HTERT RPE-1 (cell line): Measurements from ENCODE around the gene PKDREJ.
"Not testable (repeated sequence)": the region's sequence is repeated elsewhere in the genome, so short reads cannot be mapped to it uniquely, and the experiment has no call there.

Experiments
- in situ Hi-C: fragments of 300-500 bp; cut with MboI; formaldehyde crosslinking; loops from 4 replicates; pipeline ENCODE4 v1.14.3; 2020; ENCODE audit warnings: low sequenced_read_pairs

PKDREJ gene, protein sequence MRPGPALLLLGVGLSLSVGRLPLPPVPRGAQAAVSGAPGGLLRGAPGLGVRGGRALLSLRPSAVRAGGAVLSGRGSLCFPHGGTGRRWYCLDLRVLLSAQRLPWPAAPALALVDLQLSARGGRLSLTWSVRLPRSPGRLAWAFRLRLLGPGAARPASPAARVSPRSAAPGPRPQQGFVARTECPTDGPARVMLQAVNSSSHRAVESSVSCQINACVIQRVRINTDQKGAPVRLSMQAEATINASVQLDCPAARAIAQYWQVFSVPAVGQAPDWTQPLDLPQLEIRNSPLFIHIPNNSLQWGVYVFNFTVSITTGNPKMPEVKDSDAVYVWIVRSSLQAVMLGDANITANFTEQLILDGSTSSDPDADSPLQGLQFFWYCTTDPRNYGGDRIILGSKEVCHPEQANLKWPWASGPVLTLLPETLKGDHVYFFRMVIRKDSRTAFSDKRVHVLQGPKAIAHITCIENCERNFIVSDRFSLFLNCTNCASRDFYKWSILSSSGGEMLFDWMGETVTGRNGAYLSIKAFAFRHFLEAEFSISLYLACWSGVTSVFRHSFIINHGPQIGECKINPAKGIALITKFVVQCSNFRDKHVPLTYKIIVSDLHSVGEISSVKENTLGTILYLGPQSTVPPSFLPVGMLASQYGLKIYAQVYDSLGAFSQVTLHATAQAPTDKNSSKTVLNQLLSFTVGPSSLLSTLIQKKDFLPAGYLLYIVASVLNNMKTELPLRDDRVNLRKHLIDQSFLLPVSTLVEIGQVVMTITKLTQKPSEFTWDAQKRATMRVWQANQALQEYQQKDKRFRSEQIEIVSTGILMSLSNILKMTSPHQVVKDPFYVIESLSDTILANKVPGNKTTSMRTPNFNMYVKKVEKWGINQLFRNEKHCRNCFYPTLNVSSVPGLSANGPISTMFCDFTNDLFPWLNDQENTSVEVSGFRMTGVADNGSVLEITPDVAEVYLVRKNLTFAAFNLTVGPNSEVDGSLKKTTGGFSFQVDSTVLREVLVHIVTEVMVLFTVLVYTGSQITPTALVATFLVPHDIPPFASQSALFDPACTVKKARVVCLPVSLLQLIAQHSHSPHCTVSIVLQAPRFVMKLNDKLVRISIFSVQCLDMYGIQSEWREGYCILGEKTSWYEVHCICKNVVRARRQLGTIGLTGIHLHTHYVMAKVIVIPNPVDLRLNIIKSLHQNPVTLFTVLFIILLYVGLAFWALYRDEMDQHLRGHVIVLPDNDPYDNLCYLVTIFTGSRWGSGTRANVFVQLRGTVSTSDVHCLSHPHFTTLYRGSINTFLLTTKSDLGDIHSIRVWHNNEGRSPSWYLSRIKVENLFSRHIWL (N-terminal part only)

DNA sequence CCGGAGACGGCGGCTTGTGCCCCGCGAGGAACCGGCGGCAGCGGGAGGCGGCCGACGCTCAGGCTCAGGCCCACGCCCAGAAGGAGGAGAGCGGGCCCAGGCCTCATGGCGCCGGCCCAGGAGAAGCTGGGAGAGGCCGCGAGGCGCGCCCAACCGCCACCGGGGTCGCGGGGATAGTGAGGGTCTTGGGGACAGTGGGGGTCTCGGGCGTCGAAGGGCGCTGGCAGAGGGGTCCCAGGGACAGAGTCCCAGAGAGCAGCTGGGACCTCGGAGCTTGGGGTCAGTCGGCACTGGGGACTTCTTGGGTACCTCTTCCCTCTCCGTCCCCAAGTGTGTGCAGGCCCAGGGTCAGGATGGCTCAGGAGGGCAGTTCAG is at the start of gene PKDREJ:
Gene PKDREJ, minus strand, starts transcription at position 128 of the 375 bp plus-strand sequence. Its CDS starts 21 bp downstream, at position 107.
- in situ Hi-C loops: no loop called here

- in situ Hi-C loops: not testable (repeated sequence)
Measured at GRCh38 chr22:46312848-46313247, 49.7 kb upstream of the PKDREJ start.

GRCh38 chr22:46312056-46312455 is 48.9 kb upstream of the PKDREJ start:
- in situ Hi-C loops: no loop called here

DNA sequence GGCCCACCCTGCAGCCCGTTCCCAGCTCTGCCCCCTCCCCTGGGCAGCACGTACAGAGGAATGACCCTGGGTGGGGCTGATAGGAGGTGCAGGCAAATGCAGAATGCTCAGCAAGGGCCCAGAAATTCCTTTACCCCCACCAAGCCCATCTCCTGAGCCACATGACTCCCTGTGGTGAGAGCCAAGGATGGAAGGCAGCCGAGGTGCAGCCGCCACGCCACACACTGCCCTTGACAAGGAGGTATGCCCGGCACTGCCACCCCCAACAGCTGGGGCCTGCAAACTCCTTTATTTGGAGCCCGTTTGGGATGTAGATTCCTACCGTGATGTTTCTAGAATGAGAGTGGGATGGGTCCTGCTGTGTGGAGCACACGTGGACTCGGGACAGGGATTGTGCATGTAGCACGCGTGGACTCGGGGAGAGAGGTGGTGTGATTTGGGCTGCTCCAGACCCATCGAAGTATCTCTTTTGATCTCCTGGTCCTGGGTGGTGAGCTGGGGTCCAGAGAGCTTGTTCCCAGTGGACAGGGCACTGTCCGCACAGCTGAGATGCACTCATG is 46.5 kb upstream of the PKDREJ start:
- in situ Hi-C loops: no loop called here

GRCh38 chr22:46308283-46308988 is 45.3 kb upstream of the PKDREJ start:
- in situ Hi-C loops: no loop called here

DNA sequence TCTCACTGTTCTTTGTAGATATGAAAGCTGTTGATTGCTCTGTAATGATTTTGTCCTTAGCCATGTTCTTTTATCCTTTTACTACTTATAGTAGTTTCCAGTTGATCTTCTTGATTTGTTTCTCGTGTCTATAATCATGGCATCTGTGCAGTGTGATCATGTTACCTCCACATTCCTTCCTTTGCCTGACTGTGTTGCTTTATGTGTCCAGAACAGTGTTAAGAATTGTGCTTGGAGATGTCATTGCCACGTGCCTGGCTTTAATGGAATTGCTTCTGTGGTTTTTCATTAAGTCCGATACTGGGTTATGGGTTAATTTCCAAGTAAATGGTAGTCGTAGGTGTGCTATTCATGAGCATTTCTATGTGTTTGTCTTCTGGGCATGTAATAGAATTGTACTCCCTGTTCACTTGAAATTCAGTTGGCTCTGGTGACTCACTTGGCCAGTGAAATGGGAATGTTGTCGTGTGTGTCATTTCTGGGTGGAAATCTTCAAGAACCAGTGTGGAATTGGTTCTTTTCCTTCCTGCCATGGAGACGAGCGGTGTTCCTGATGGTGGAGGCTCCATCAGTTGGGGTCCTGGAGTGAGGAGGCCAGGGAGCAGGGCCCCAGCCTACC is 40.3 kb upstream of the PKDREJ start:
- in situ Hi-C loops: no loop called here

DNA sequence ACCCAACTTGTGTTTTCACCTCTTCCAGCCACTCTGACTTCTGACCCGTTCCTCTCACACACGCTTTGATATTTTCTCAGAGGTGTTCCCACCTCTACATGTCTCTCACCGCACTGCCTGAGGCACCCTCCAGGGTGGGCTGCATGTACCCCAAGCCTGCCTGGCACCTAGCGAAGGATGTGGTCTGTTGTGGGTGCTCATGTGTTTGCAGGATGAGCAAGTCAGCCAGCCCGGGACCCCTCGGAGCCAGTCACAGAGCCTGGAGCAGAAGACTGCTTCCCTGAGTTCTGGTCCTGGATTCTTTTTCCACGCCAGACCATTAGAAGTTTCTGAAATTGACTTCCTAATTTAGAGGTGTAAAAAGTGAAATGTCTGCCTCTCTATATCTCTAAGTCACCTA is 37.3 kb upstream of the PKDREJ start:
- in situ Hi-C loops: no loop called here

DNA sequence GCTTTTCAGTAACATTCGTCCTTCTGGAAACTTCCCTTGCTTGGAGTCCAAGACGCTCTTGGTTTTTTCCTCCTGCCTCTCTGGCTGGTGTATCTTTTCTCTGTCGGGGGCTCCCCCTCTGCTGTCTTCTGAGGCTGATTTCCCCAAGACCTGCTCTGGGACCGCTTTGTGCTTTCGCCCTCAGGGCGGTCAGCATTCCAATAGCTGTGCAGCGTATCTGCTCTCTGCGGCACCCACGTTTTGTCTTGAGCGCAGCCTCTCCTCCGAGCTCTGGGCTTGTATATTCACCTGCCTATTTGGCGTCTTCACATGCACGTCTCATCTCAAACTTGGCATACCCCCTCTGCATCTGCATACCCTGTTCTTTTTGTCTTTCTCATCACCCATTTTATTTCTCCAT is 36.0 kb upstream of the PKDREJ start:
- in situ Hi-C loops: no loop called here

GRCh38 chr22:46297151-46297812 is 34.1 kb upstream of the PKDREJ start:
- in situ Hi-C loops: no loop called here

- in situ Hi-C loops: no loop called here
Measured at GRCh38 chr22:46296257-46297150, 33.4 kb upstream of the PKDREJ start, which contains the start of gene GTSE1. TSS of gene GTSE1 (plus strand) at chr22:46296870. CDS start at chr22:46297401, 531 bp downstream.

- in situ Hi-C loops: no loop called here
Measured at GRCh38 chr22:46295277-46295971, 32.3 kb upstream of the PKDREJ start.

DNA sequence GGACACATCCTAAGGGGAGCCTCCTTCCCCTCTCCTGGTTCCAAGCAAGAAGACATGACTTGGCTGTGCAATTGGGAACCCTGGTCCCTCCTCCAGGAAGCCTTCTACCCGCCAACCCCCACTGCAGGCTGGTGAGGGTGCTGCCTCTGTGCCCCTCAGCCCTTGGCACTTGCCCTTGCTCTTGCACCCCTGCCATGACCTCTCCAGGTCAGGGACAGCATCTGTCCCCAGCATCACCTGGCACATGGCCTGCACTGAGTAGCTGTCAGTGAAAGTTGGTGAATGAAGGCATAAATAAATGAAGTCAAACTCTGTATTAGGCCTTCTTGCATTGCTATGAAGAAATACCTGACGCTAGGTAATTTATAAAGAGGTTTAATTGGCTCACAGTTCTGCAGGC is 31.6 kb upstream of the PKDREJ start:
- in situ Hi-C loops: no loop called here

DNA sequence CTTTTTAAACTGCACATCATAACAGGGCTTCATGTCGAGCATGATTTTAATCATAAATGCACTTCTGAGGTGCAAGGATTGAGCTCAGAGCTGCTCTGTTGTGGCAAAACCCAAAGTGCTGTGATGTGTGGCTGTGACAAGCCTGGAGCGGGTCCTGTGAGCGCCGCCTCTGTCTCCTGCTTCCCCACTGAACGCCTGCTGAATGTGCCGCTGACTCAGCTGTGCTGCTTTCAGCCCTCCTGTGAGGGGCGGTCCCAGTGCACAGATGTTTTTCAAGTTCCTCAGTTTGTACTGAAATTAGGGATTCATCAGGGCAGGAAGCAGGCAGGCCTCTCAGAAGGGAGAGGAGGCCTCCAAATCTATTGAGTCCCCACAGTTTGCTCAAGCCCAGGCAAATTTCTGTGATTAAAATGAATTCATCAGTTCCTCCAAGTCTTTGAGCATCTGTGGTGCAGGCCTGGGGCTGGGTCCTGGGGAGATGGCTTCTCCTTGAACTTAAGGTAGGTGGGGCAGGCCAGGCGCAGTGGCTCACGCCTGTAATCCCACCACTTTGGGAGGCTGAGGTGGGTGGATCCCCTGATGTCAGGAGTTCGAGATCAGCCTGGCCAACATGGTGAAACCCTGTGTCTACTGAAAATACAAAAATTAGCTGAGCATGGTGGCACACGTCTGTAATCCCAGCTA is 30.6 kb upstream of the PKDREJ start:
- in situ Hi-C loops: no loop called here

DNA sequence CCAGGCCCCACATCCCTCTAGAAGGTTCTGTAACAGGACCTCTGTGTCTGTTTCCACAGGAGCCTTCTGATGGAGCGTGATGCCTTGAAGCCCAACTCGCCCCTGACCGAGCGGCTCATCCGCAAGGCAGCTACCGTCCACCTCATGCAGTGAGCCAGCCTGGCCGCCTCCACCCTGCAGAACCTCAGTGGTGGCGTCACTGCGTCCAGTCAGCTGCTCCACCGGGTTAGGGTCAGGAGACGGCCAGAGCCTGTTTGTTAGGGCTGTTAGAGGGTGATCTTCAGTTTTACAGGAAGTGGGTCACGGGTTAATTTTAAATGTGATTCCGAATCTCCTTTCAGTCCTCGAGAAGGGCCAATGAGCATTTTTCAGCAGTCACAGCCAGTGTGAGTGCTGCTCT is 29.6 kb upstream of the PKDREJ start:
- in situ Hi-C loops: no loop called here

- in situ Hi-C loops: no loop called here
Measured at GRCh38 chr22:46292173-46292572, 29.0 kb upstream of the PKDREJ start.

- in situ Hi-C loops: no loop called here
Measured at GRCh38 chr22:46290843-46291785, 28.0 kb upstream of the PKDREJ start.
